Hematopoietic multipotent progenitor cell treated with erythropoietin and hydrocortisone succinate and interleukin-3 and kit ligand, for 6 days (in vitro differentiated cells): Measurements from ENCODE around the gene BSN.

ENCODE experiments used
- DNase-seq: peaks from one replicate; pipeline ENCODE4 v3.0.0-alpha.2; 2015

BSN gene

DNA sequence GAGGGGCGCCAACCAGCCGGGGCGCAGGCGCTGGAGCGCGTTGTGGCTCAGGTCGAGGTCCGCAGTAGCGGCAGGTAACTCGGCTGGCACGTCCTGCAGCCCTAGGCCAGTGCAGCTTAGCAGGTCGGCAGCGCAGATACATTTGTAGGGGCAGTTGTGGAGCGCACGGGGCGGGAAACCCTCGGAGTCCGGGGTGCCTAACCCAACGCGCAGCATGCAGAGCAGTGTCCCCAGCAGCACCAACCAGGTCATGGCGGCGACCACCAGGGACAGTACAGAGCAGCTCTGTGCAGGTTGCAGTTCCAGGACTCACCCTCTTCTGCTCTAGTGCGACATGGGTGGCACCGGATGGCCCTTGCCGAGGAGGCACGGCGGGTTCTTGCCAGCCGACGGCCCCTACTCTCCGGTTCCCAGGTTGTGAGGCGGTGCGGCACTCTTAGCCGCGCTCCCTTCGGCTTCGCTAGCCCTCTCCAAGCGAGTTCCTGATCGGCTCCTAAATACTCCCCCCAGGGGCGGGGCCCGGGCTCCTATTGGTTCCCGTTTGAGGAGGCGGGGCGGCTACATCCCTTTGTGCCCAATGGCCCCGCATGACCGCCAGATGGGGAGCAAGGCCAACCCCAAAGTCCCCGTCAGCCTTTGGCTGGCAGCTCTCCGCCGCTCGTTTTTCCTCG lies 165.1 kb downstream of the BSN start, which contains the start of gene AMIGO3:
AMIGO3 (minus strand) TSS at position 471 of the 671 bp plus-strand sequence; CDS start at position 252, 219 bp downstream.
- DNase-seq, result peak; percentile 98
